Measurements from ENCODE around the gene DECR2.

The DECR2 gene

GRCh38 chr16:444027-444426, 42.3 kb downstream of the DECR2 start:
- DNase-seq (ENCODE audit: low spot score) = no peak

- DNase-seq (ENCODE audit: low spot score) = no peak
Observed at GRCh38 chr16:445566-445965, 43.9 kb downstream of the DECR2 start.

DNA sequence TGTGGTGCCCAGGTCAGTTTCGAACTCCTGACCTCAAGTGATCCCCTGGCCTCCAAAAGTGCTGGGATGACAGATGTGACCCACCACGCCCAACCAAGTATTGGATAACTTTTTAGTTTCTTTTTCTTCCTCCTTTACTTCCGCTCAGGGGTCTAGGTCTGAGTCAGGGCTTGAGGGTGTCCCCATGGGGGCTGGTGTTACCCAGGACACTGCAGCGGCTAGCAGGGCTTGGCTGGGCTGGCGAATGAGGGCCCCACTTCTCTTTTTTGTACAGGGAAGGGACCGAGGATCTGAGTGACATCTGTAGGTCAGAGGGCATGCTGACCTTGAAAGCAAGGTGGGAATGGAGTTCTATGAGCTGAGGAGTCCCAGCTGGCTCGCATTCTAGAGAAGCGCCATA, 48.7 kb downstream of the DECR2 start:
- no peak for DNase-seq (ENCODE audit: low spot score)

GRCh38 chr16:450785-451512, 49.3 kb downstream of the DECR2 start:
- DNase-seq (ENCODE audit: low spot score) = peak; percentile 23

DNA sequence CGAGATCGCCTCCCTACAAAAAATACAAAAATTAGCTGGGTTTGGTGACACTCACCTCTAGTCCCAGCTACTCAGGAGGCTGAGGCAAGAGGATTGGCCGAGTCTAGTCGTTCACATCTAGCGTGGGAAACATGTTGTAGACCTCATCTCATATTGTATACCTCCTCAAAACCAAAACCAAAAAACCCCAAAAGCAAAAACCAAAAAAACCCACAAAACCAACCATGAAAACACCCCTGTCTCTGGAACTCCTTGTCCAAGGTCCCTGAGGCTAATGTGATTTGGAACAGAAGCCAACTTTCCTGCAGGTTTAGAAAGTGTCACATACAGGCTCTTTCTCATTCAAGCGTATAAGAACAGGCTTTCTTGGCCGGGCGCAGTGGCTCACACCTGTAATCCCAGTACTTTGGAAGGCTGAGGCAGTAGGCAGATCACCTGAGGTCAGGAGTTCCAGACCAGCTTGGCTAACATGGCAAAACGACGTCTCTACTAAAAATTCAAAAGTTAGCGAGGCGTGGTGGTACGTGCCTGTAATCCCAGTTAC, 52.8 kb downstream of the DECR2 start:
- no peak for DNase-seq (ENCODE audit: low spot score)

GRCh38 chr16:455453-455852, 53.8 kb downstream of the DECR2 start:
- no peak for DNase-seq (ENCODE audit: low spot score)

DNA sequence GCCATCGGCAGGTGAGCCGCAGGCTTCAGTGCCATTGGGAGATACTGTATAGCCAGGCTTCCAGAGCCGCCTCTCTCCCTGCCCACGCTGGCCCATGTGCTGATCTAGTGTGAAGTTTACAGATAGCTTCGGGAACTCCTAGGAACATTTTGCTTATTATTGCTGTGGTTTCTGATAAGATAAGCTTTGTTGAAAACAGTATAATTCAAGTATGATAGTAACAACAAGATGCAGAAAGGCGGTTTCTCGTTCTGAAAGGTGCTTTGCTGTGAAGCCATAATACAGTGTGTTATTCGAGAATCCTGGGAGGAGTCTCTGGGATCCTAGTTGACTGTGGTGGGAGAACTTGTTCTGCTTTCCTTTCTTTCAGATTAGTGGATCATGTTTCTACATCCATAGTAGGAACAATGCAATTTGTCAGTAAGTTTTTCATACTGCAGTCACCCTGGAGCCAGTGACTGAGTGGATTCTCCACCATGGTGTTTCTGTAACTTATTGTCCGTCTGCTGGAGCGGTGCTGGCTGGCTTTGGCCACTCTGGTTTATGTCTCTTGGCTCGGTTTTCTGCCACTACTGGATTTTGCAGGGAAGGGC, 55.3 kb downstream of the DECR2 start:
- no peak for DNase-seq (ENCODE audit: low spot score)

GRCh38 chr16:457732-458400, 56.2 kb downstream of the DECR2 start:
- DNase-seq (ENCODE audit: low spot score) = peak; percentile 72

DNA sequence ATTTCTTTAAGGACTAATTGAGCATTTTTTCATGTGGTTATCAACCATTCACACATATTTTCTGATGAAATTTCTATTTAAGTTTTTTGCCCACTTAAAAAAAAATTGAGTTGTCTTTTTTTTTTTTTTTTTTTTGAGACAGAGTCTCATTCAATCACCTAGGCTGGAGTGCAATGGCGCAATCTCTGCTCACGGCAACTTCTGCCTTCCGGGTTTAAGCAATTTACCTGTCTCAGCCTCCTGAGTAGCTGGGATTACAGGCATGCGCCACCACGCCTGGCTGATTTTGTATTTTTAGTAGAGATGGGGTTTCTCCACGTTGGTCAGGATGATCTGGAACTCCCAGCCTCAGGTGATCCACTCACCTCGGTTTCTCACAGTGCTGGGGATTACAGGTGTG, 58.1 kb downstream of the DECR2 start:
- peak; percentile 39 for DNase-seq (ENCODE audit: low spot score)

DNA sequence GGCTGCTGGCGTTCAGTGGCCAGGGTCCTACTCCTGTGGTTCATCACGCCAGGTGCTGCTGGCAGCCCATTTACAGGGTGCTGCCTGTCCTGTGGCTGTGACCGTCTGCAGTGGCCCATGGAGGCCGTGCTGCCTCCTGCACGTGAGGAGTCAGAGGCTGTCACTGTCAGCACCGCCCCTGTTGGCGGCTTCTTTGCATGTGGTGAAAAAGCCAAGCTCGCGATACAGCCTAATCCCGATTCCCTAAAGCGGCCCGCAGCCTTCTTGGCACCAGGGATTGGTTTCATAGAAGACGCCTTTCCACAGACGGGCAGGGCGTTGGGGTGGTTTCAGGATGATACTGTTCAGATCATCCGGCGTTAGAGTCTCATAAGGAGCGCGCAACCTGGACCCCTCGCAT, 59.1 kb downstream of the DECR2 start:
- no peak for DNase-seq (ENCODE audit: low spot score)

Measured in kidney tubule cell (primary cell).